ENCODE data around the gene DUSP22.
"Not testable (repeated sequence)": the region's sequence is repeated elsewhere in the genome, so short reads cannot be mapped to it uniquely, and the experiment has no call there.

DUSP22 gene

DNA sequence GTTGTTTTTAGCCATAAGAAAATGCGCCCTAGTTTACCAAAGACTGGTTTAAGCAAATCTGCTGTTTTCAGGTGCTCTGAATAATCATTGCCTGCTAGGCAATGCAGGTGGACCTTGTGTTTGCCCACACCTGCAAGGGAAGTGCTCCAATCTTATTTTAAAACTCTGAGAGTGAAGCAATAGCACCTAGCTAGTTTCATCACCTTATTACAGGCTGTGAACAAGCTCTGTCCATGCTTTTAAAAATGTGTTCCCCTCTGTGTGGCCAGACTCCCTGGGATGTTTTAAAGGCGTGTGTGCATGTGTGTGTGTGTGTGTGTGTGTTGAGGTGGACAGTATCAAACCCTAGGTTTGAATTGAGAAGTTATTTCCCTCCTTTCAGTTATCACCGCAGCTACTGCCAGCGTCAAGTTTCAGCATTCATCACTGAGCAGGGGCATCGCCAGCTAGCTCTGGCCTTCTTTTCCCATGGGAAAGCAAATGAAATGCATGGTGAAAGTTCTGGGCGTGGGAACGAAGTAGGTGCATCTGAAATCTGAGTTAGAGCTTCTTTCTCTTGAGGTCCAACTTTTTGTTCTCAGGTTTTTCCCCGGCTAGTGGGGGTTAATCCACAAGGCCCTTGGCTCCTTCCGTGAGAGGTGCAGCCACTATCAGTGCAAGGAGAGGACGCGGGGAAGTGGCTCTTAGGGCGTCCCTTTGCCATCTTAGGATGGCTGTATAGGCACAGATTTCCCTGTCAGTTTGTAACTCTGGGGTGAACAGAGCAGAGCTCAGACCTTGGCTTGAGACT lies 30.8 kb downstream of the DUSP22 start:
- in situ Hi-C loops (cut with MboI; ENCODE audit: low sequenced_read_pairs): no loop called here

DNA sequence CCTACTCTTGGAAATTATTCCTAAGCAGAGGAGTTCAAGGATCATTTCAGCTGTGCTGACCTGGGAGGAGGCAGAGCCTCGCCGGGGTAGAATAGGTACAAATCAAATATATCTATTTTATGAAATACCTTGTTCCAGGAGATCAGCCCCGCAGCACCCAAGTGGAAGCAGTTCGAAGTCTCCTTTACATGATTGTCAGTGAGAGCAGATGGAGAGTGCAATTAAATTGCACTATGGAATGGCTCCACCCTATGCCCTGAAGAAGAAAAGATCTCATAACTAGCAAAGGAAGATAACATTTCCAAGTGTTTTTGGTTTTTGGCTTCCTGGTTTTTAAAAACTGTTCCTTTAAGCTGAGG lies 31.4 kb downstream of the DUSP22 start:
- in situ Hi-C loops (cut with MboI; ENCODE audit: low sequenced_read_pairs): no loop called here

DNA sequence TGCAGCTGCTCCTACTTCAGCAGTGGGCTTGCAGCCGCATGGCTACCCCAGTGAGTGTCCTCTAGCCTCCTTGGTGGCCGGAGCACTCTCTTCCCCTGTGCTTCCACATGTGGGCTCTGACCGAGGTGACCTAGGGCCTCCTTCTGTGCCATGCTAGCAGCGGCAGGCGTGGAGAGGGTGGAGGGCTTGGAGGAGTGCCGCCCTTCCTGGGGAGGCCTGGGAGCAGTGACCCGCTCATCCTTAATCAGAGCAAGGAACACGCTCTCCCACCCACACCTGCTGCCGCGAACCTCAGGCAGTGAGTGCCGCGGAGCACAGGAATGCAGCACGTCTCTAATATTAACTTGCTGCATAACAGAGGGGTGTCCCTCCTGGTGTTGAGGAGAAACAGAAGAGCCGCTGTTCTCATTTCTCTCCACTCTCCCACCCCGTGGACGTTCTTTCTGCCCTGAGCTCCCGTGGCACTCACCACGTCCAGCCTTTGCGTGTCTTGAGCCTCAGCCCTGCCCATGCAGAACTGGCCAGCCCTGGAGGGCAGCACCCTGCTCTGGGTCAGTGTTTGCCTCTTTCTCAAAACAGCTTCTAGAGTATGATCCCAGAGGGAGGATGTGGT lies 31.9 kb downstream of the DUSP22 start:
- in situ Hi-C loops (cut with MboI; ENCODE audit: low sequenced_read_pairs): no loop called here

GRCh38 chr6:324729-325125 lies 32.4 kb downstream of the DUSP22 start:
- in situ Hi-C loops (cut with MboI; ENCODE audit: low sequenced_read_pairs): no loop called here

DNA sequence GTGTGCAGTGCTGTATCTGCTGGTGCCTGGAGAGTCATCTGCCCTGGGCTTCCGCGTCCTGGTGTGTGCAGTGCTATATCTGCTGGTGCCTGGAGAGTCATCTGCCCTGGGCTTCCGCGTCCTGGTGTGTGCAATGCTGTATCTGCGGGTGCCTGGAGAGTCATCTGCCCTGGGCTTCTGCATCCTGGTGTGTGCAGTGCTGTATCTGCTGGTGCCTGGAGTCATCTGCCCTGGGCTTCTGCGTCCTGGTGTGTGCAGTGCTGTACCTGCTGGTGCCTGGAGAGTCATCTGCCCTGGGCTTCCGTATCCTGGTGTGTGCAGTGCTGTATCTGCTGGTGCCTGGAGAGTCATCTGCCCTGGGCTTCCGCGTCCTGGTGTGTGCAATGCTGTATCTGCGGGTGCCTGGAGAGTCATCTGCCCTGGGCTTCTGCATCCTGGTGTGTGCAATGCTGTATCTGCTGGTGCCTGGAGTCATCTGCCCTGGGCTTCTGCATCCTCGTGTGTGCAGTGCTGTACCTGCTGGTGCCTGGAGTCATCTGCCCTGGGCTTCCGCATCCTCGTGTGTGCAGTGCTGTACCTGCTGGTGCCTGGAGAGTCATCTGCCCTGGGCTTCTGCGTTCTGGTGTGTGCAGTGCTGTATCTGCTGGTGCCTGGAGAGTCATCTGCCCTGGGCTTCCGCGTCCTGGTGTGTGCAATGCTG lies 33.0 kb downstream of the DUSP22 start:
- in situ Hi-C loops (cut with MboI; ENCODE audit: low sequenced_read_pairs): not testable (repeated sequence)

GRCh38 chr6:326066-326465 lies 33.8 kb downstream of the DUSP22 start:
- in situ Hi-C loops (cut with MboI; ENCODE audit: low sequenced_read_pairs): not testable (repeated sequence)

GRCh38 chr6:326896-327537 lies 34.7 kb downstream of the DUSP22 start:
- in situ Hi-C loops (cut with MboI; ENCODE audit: low sequenced_read_pairs): no loop called here

DNA sequence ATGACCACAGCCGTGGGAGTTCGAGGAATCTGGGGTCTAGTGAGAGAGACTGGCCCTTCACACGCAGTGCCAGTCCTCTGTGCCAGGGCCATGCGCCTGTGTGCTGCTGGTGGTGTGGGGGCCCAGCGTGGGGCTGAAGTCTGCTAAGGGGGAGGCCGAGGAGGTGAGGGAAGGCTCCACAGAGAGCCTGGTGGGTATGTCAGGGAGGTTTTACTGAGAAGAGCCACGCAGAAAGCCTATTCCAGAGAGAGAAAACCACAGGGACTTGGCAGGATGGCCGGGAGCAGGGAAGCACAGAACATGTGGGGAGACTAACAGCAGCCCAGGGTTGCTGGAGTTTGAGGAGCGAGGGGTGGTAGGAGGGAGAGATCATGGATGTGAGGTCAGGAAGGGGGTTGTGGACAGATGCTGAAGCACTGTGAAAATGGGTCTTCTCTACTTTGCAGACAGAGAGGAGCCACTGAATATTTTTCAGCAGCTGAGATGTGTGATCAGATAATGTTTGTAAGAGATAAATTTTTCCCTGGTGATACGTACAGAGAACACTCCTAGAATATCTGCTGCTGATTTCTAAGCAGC lies 35.3 kb downstream of the DUSP22 start:
- in situ Hi-C loops (cut with MboI; ENCODE audit: low sequenced_read_pairs): no loop called here

GRCh38 chr6:328136-328670 lies 35.9 kb downstream of the DUSP22 start:
- in situ Hi-C loops (cut with MboI; ENCODE audit: low sequenced_read_pairs): no loop called here

GRCh38 chr6:328924-329323 lies 36.6 kb downstream of the DUSP22 start:
- in situ Hi-C loops (cut with MboI; ENCODE audit: low sequenced_read_pairs): no loop called here

DNA sequence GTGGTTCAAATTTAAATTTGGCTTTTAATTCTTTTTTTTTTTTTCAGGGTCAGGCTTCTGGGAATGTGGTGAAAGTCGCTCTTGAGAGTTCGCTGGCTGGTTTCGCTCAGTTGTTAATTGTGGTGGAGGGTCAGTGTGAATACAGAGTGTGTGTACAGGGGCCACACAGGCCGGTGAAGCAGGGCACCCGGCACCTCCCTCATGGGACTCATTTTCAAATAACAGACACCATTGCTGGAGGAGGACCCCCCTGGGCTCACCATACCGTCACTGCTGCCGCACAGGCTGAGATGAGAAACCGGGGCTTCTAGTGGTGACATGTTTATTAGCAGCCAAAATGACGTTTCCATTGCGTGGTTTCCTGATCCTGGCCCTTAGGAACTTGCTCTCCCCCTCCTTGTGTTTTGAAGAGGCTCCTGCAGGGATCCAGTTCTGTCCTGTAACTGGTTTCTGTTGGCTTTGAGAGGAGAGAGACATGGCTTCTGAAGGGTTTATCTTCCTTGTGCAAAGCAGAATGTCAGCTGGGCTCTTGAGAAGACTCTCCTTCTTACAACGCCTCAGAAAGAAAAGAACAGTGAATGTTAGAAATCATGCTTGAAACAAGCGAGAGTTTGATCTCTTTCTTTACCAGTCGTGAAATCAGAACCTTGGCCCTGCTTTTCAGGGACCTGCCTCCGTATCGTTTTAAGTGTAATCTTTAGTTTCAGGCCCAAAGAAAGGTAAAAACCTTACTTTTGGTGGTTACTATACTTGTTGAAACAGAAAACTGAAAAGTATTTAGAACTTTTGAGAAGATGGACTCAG lies 37.8 kb downstream of the DUSP22 start:
- in situ Hi-C loops (cut with MboI; ENCODE audit: low sequenced_read_pairs): no loop called here

DNA sequence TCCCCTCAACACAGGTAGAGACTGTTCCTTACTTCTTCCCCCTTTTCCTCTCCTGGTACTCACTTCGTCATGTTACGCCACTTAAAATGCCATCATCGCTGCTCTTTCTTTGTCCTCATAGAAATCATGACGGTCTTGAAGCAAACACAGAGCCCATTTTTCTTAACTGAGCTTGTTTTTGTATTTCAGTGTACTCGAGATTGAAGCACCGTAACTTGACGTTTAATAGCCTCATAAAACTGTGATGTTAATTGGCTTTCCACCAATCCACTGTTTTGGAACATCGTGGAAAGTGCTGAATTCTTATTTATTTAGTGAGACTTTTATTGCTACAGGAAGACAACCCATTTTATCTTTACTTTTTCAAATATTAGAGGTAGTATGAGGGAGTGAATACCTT lies 38.7 kb downstream of the DUSP22 start:
- in situ Hi-C loops (cut with MboI; ENCODE audit: low sequenced_read_pairs): no loop called here

DNA sequence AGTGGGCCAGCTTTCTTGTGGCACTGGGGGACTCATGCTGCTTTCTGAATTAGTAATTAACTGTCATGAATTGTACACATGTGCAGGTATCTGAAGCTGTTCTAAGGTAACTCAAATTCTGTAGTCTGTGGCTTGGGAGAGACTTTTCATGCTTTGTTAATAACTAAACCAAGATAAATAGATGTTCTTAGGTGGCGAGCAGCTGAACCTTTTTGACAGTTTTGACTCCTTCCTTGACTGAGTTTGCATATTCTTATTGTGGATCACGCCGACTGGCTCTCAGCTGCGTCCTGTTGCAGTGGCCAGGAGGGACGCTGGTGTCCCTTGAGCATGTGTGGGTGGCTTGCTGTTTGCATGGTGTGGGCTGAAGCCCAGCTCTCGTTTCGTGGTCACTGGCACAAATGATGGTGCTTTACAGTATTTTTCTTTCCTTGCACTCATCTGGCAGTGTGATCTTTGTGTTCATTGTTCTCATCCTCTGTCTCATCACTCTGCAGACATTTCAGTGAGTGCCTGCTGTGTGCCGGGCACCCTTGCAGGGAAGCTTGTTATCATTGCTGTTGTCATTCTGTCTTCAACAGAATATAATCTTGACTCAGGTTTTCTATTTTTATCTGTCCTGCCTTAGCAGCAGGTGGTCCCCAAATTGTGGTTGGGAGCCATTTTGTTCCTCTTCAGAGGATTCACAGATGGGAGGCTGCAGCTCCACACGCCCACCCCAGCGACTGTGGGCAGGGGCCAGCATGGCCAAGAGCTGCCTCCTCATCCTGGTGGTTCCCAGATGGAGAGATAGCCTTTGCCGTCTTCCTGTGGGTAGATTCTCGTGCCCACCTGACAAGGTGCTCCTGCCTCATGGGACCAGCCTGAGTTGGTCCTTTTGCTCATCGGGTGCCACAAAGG lies 39.6 kb downstream of the DUSP22 start:
- in situ Hi-C loops (cut with MboI; ENCODE audit: low sequenced_read_pairs): no loop called here

DNA sequence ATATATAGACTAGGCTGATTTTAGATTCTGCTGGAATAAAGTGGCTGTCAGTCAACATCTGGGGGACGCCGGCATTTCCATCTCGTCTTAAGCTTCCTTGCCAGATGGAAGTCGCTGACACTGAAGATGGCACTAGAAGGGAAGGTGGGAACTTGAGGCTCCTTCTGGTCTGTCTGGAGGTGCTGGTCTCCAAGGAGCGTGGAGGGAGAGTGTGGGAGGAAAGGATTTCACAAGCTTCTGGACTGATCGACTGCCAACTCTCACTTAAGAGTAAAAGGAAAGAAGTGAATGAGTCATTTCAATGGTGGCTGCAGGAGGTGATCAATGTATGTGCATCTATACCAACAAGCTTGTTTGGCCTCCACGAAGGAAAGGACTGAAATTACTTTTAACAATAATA lies 40.4 kb downstream of the DUSP22 start:
- in situ Hi-C loops (cut with MboI; ENCODE audit: low sequenced_read_pairs): no loop called here

- in situ Hi-C loops (cut with MboI; ENCODE audit: low sequenced_read_pairs): no loop called here
These were observed 41.2 kb downstream of the DUSP22 start for GRCh38 chr6:333379-334002.

GRCh38 chr6:334536-335510 lies 42.5 kb downstream of the DUSP22 start:
- in situ Hi-C loops (cut with MboI; ENCODE audit: low sequenced_read_pairs): no loop called here

DNA sequence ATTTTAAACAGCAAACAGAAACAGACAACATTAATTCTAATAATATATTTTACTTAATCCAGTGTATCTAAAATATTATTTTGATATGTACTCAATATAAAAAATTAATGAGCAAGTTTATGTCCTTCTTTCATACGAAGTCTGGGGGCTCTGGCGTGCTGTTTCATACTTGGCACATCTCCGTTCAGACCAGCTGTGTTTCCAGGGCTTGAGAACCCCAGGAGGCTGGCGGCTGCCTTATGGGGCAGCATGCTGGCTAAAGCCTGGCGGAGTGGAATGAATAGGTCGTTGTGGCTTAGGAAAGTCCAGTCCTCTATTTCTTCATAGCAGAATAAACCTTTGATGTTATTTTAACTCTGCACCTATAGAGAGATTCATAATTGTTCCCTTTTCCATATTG lies 43.3 kb downstream of the DUSP22 start:
- in situ Hi-C loops (cut with MboI; ENCODE audit: low sequenced_read_pairs): no loop called here
